ENCODE measurements around the gene TEX11. TPM values are rescaled to one million over a fixed set of nuclear protein-coding genes. Genes with fewer than 3 reads are reported as not detected.
"Not testable (repeated sequence)": the region's sequence is repeated elsewhere in the genome, so short reads cannot be mapped to it uniquely, and the experiment has no call there.

The TEX11 gene
- total and polyA plus RNA-seq, 8 donors: 0.18 to 4.6 (median 1.6) TPM; not detected in 5

GRCh38 chrX:70592091-70592490, 316.4 kb downstream of the TEX11 start:
- intact Hi-C loops (cut with DNase I; ENCODE audit: low total_unique reads): no loop called here
- WGBS, 5 donors: 64 to 69% (median 65%) methylated on average over 1 of the region's 1 CpG; no CpG with 5 or more reads in 1 of the 5 donors
- DNase-seq: no peak
- Histone ChIP-seq H3K27me3 (peaks cover 0 to 4% (median 0%) of the 10 kb centered on the region in 3 donors), H3K36me3 (no peaks in the 10 kb centered on the region), H3K4me1 (no peaks in the 10 kb centered on the region), H3K9me3 (peaks cover 0 to 18% (median 5%) of the 10 kb centered on the region in 4 donors), H3K4me3 (no peak overlapping the region), H3K27ac (no peak overlapping the region)
- no peak for TF ChIP-seq EP300 (IDR thresholded peaks at IDR 0.05)
- no peak for TF ChIP-seq CTCF (IDR thresholded peaks at IDR 0.05)
- TF ChIP-seq POLR2A (IDR thresholded peaks at IDR 0.05): no peak
- no peak for TF ChIP-seq POLR2AphosphoS5 (IDR thresholded peaks at IDR 0.05)

GRCh38 chrX:70587158-70587557, 321.4 kb downstream of the TEX11 start:
- 12 to 40% (median 23%) methylated on average over 1 of the region's 1 CpG for WGBS, 5 donors
- DNase-seq; H3K4me1 ChIP-seq; intact Hi-C loops (cut with DNase I; ENCODE audit: low total_unique reads); H3K36me3 ChIP-seq; H3K4me3 ChIP-seq; H3K27ac ChIP-seq; H3K27me3 ChIP-seq: not testable (repeated sequence)
- H3K9me3 ChIP-seq: peaks cover 0 to 15% (median 5%) of the 10 kb centered on the region in 4 donors

GRCh38 chrX:70577442-70577841, 331.1 kb downstream of the TEX11 start:
- intact Hi-C loops (cut with DNase I; ENCODE audit: low total_unique reads): no loop called here
- TF ChIP-seq CTCF (IDR thresholded peaks at IDR 0.05) (no peak), POLR2A (IDR thresholded peaks at IDR 0.05) (no peak), EP300 (IDR thresholded peaks at IDR 0.05) (no peak), POLR2AphosphoS5 (IDR thresholded peaks at IDR 0.05) (no peak)
- no peak for DNase-seq
- 79 to 95% (median 87%) methylated on average over 4 of the region's 4 CpGs for WGBS, 5 donors
- Histone ChIP-seq H3K4me3 (no peak overlapping the region), H3K36me3 (no peaks in the 10 kb centered on the region), H3K27ac (no peak overlapping the region), H3K27me3 (no peaks in the 10 kb centered on the region), H3K9me3 (peaks cover 0 to 24% (median 14%) of the 10 kb centered on the region in 4 donors), H3K4me1 (no peaks in the 10 kb centered on the region)

GRCh38 chrX:70569922-70570576, 338.5 kb downstream of the TEX11 start:
- WGBS, 5 donors: 86 to 92% (median 89%) methylated on average over 11 to 21 of the region's 21 CpGs
- H3K4me3 ChIP-seq; H3K9me3 ChIP-seq; DNase-seq; H3K36me3 ChIP-seq; intact Hi-C loops (cut with DNase I; ENCODE audit: low total_unique reads); H3K27me3 ChIP-seq; H3K4me1 ChIP-seq; H3K27ac ChIP-seq: not testable (repeated sequence)

GRCh38 chrX:70554948-70555347, 353.6 kb downstream of the TEX11 start:
- peaks cover 0 to 6% (median 0%) of the 10 kb centered on the region in 4 donors for H3K4me1 ChIP-seq
- TF ChIP-seq CTCF (IDR thresholded peaks at IDR 0.05) (no peak), EP300 (IDR thresholded peaks at IDR 0.05) (no peak), POLR2AphosphoS5 (IDR thresholded peaks at IDR 0.05) (no peak), POLR2A (IDR thresholded peaks at IDR 0.05) (no peak)
- H3K27ac ChIP-seq: no peak overlapping the region
- no peaks in the 10 kb centered on the region for H3K27me3 ChIP-seq
- no peak overlapping the region for H3K4me3 ChIP-seq
- WGBS, 5 donors: 45 to 64% (median 52%) methylated on average over 5 of the region's 5 CpGs
- intact Hi-C loops (cut with DNase I; ENCODE audit: low total_unique reads): no loop called here
- DNase-seq: no peak
- peaks cover 0 to 18% (median 7%) of the 10 kb centered on the region in 4 donors for H3K9me3 ChIP-seq
- H3K36me3 ChIP-seq: no peaks in the 10 kb centered on the region

All from stomach (tissue), 9 donors.